Breast epithelium (tissue), 3 donors: ENCODE results near the gene ARSA.

Source experiments
- POLR2A ChIP-seq: fragments of 450-650 bp; IDR thresholded peaks from one replicate; pipeline ENCODE4 v1.6.1; 2016; ENCODE audit warnings: antibody characterized with exemption, mild to moderate bottlenecking, moderate library complexity
- POLR2AphosphoS5 ChIP-seq, 3 donors: sonication (generic); formaldehyde crosslinking; IDR thresholded peaks; one replicate each; pipeline ENCODE4 v1.6.1; 2017; ENCODE audit warnings: antibody characterized with exemption in 3 of 3
- TF ChIP-seq, protein P1 (sequence below), 3 donors: fragments of 450-650 bp; IDR thresholded peaks; one replicate each; pipeline ENCODE4 v1.5.1; 2016 to 2017; ENCODE audit warnings: antibody characterized with exemption in 3 of 3, mild to moderate bottlenecking in 3 of 3, moderate library complexity in 3 of 3

DNA sequence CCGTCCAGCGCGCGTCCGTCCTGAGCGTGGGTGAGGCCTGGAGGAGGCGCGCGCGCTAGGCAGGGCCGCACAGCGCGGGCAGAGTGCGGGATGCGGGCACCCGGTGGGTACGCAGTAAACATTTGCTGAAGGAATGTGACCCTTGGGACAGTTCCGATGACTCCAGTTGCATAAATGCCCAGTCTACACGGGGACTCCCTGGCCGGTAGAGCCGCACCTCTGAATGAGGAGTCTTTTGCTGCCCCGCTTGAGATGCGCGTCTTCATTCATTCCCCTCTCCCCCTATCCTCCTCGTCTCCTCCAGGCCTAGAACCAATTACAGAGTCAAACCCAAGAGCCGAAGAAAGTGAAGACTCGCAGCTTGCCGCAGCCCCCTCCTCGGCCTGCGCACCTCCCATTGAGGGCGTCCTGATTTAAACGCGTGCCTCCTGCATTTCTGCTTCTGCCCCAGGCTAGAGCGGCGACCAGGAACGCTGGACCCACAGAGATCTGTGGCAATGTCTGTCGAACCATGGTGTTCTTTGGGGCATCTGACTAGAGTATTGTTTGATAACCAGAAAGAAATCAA lies 44.6 kb downstream of the ARSA start:
- TF ChIP-seq, protein P1, sequence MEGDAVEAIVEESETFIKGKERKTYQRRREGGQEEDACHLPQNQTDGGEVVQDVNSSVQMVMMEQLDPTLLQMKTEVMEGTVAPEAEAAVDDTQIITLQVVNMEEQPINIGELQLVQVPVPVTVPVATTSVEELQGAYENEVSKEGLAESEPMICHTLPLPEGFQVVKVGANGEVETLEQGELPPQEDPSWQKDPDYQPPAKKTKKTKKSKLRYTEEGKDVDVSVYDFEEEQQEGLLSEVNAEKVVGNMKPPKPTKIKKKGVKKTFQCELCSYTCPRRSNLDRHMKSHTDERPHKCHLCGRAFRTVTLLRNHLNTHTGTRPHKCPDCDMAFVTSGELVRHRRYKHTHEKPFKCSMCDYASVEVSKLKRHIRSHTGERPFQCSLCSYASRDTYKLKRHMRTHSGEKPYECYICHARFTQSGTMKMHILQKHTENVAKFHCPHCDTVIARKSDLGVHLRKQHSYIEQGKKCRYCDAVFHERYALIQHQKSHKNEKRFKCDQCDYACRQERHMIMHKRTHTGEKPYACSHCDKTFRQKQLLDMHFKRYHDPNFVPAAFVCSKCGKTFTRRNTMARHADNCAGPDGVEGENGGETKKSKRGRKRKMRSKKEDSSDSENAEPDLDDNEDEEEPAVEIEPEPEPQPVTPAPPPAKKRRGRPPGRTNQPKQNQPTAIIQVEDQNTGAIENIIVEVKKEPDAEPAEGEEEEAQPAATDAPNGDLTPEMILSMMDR (IDR thresholded peaks at IDR 0.05) = no peak
- TF ChIP-seq POLR2A = no peak
- TF ChIP-seq POLR2AphosphoS5 (IDR thresholded peaks at IDR 0.05) = no peak
